GM23338 (cell line): ENCODE data around the gene GSAP.

Experiments
- CREB1 ChIP-seq: fragments of 250-450 bp; sonication (Bioruptor Pico); IDR thresholded peaks from 2 replicates; pipeline ENCODE4 v1.5.0; 2020; ENCODE audit warnings: low read depth, mild to moderate bottlenecking, moderate library complexity
- CTCF ChIP-seq, 2 experiments: fragments of 200-600 bp in 1 of 2; sonication (generic) in 1 of 2; conservative IDR thresholded peaks; 2 replicates each; pipeline versions ENCODE4 v1.5.1 to v1.6.1; 2016 to 2017; ENCODE audit warnings: antibody characterized with exemption in 2 of 2, low read depth in 2 of 2, mild to moderate bottlenecking in 2 of 2, moderate library complexity in 1 of 2
- EZH2 ChIP-seq: fragments of 200-600 bp; sonication (generic); IDR thresholded peaks from one replicate; pipeline ENCODE4 v1.8.0; 2017; ENCODE audit warnings: antibody characterized with exemption, mild to moderate bottlenecking, low read depth; ENCODE audit not compliant: unreplicated experiment
- EZH2phosphoT487 ChIP-seq: fragments of 200-600 bp; sonication (generic); IDR thresholded peaks from one replicate; pipeline ENCODE4 v1.8.1; 2018; ENCODE audit warnings: antibody characterized with exemption; ENCODE audit not compliant: unreplicated experiment
- JUNB ChIP-seq: IDR thresholded peaks from one replicate; pipeline ENCODE4 v1.6.1; 2016; ENCODE audit warnings: antibody characterized with exemption; ENCODE audit not compliant: unreplicated experiment
- POLR2AphosphoS5 ChIP-seq: IDR thresholded peaks from 2 replicates; pipeline ENCODE4 v1.6.1; 2016; ENCODE audit warnings: antibody characterized with exemption, low read depth
- ZNF114 ChIP-seq: fragments of 250-450 bp; sonication (Bioruptor Pico); IDR thresholded peaks from 2 replicates; pipeline ENCODE4 v1.5.0; 2020; ENCODE audit warnings: mild to moderate bottlenecking, moderate library complexity
- ZNF331 ChIP-seq: fragments of 250-450 bp; sonication (Bioruptor Pico); IDR thresholded peaks from 2 replicates; pipeline ENCODE4 v1.5.0; 2020; ENCODE audit warnings: low read depth, mild to moderate bottlenecking, moderate library complexity
- TF ChIP-seq, protein P1 (sequence below): IDR thresholded peaks from one replicate; pipeline ENCODE4 v1.6.1; 2018; ENCODE audit warnings: antibody characterized with exemption; ENCODE audit not compliant: unreplicated experiment
- TF ChIP-seq, protein P2 (sequence below): IDR thresholded peaks from 2 replicates; pipeline ENCODE4 v1.6.1; 2016; ENCODE audit warnings: antibody characterized with exemption

DNA sequence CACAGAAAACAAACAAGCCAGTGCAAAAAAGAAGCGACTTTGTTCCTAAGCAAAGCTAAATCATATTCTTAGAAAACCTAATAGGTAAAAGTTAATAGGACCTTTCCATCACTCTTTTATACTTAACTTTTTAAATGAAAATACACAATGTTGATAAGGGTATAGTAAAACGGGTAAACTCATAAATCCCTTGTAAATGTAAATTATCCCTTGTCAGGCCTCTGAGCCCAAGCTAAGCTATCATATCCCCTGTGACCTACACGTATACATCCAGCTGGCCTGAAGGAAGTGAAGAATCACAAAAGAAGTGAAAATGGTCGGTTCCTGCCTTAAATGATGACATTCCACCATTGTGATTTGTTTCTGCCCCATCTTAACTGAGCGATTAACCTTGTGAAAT is 76.4 kb downstream of the GSAP start:
- TF ChIP-seq CTCF (conservative IDR thresholded peaks at IDR 0.05; ENCODE audit: low read depth in 2 of 2): no peak
- no peak for TF ChIP-seq CREB1 (CRISPR knock-in tag)
- TF ChIP-seq EZH2phosphoT487: no peak
- TF ChIP-seq JUNB: no peak
- TF ChIP-seq POLR2AphosphoS5: no peak
- no peak for TF ChIP-seq EZH2
- TF ChIP-seq, protein P1, sequence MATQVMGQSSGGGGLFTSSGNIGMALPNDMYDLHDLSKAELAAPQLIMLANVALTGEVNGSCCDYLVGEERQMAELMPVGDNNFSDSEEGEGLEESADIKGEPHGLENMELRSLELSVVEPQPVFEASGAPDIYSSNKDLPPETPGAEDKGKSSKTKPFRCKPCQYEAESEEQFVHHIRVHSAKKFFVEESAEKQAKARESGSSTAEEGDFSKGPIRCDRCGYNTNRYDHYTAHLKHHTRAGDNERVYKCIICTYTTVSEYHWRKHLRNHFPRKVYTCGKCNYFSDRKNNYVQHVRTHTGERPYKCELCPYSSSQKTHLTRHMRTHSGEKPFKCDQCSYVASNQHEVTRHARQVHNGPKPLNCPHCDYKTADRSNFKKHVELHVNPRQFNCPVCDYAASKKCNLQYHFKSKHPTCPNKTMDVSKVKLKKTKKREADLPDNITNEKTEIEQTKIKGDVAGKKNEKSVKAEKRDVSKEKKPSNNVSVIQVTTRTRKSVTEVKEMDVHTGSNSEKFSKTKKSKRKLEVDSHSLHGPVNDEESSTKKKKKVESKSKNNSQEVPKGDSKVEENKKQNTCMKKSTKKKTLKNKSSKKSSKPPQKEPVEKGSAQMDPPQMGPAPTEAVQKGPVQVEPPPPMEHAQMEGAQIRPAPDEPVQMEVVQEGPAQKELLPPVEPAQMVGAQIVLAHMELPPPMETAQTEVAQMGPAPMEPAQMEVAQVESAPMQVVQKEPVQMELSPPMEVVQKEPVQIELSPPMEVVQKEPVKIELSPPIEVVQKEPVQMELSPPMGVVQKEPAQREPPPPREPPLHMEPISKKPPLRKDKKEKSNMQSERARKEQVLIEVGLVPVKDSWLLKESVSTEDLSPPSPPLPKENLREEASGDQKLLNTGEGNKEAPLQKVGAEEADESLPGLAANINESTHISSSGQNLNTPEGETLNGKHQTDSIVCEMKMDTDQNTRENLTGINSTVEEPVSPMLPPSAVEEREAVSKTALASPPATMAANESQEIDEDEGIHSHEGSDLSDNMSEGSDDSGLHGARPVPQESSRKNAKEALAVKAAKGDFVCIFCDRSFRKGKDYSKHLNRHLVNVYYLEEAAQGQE: no peak
- TF ChIP-seq ZNF331: no peak
- TF ChIP-seq, protein P2, sequence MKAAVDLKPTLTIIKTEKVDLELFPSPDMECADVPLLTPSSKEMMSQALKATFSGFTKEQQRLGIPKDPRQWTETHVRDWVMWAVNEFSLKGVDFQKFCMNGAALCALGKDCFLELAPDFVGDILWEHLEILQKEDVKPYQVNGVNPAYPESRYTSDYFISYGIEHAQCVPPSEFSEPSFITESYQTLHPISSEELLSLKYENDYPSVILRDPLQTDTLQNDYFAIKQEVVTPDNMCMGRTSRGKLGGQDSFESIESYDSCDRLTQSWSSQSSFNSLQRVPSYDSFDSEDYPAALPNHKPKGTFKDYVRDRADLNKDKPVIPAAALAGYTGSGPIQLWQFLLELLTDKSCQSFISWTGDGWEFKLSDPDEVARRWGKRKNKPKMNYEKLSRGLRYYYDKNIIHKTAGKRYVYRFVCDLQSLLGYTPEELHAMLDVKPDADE: no peak
- TF ChIP-seq ZNF114: no peak
